K562 (cell line): ENCODE data around the gene HEXIM1. TPM values are rescaled to one million over a fixed set of nuclear protein-coding genes. Genes with fewer than 3 reads are reported as not detected.

Experiments
- ATAC-seq: fragments of 200-7000 bp; cut with Tn5 transposase; 3 replicates; pipeline ENCODE4 v1.9.1; 2020; ENCODE audit warnings: moderate library complexity
- BruUV-seq: library from RNA; stranded (reverse); fragments of 400-500 nt; replicated peaks from 2 replicates; lab custom pipeline; 2021; lab: Mats Ljungman, UMichigan
- CTCF ChIA-PET: fragments of 300-600 bp; formaldehyde crosslinking; extraction: SDS; loops from one replicate; lab custom pipeline; 2021; ENCODE audit warnings: low intra/inter-chr PET ratio; lab: Yijun Ruan, JAX
- POLR2A ChIA-PET: fragments of 300-600, 350-650 bp; sonication (Branson Sonifier 250); formaldehyde crosslinking; extraction: SDS; loops from one replicate; lab custom pipeline; 2021; ENCODE audit warnings: antibody characterized with exemption, inconsistent platforms; lab: Yijun Ruan, JAX
- DNase-seq, 4 experiments: peaks; one replicate each; pipeline versions ENCODE4 v3.0.0 to v3.0.0-alpha.2; 2011 to 2018; ENCODE audit warnings: low spot score in 3 of 4, mixed read lengths in 3 of 4; ENCODE audit errors: extremely low read depth in 1 of 4
- FAIRE-seq: peaks from 2 replicates; lab custom pipeline; 2011; peaks lifted over from hg19 to GRCh38; lab: Jason Lieb, UNC
- H2AFZ ChIP-seq: 2 replicates; pipeline ENCODE4 v1.6.0; 2011; ENCODE audit warnings: low read depth, low read length, control low read depth, inconsistent platforms
- H3K27ac ChIP-seq: fragments of 200-600 bp; 3 replicates; pipeline ENCODE4 v1.8.0; 2011; ENCODE audit warnings: low read depth, mild to moderate bottlenecking, control low read depth, inconsistent platforms, low read length, moderate library complexity, mixed read lengths; ENCODE audit errors: extremely low read depth
- H3K27me3 ChIP-seq, 2 experiments: fragments of 300-600 bp in 1 of 2; 2 replicates in 1 of 2; 3 replicates in 1 of 2; pipeline versions ENCODE4 v1.6.0 to v1.8.0; 2011; ENCODE audit warnings: inconsistent platforms in 2 of 2, low read length in 2 of 2, mild to moderate bottlenecking in 1 of 2, mixed read lengths in 1 of 2, moderate library complexity in 1 of 2; ENCODE audit not compliant: control insufficient read depth in 2 of 2, insufficient read depth in 2 of 2
- H3K36me3 ChIP-seq: fragments of 300-600 bp; 3 replicates; pipeline ENCODE4 v1.8.0; 2011; ENCODE audit warnings: mild to moderate bottlenecking, low read length, inconsistent platforms; ENCODE audit not compliant: control insufficient read depth, insufficient read depth
- H3K4me1 ChIP-seq, 2 experiments: fragments of 200-600 bp in 1 of 2; replicated peaks in 1 of 2; 2 replicates in 1 of 2; 3 replicates in 1 of 2; pipeline versions ENCODE4 v1.5.1 to v1.8.0; 2011; ENCODE audit warnings: inconsistent platforms in 2 of 2, low read length in 2 of 2, mild to moderate bottlenecking in 1 of 2, mixed read lengths in 1 of 2, moderate library complexity in 1 of 2; ENCODE audit not compliant: control insufficient read depth in 2 of 2, insufficient read depth in 2 of 2
- H3K4me2 ChIP-seq: 2 replicates; pipeline ENCODE4 v1.6.1; 2011; ENCODE audit warnings: low read length, control low read depth, inconsistent platforms, mixed read lengths; ENCODE audit not compliant: insufficient read depth
- H3K4me3 ChIP-seq: fragments of 200-600 bp; sonication (generic), shearing (Covaris generic); 2 replicates; pipeline ENCODE4 v1.5.1; 2016; ENCODE audit warnings: control low read depth, inconsistent platforms
- H3K79me2 ChIP-seq: fragments of 200-600 bp; 3 replicates; pipeline ENCODE4 v1.8.0; 2011; ENCODE audit warnings: low read length, inconsistent platforms; ENCODE audit not compliant: control insufficient read depth, insufficient read depth
- H3K9ac ChIP-seq, 2 experiments: 2 replicates each; pipeline versions ENCODE4 v1.6.0 to v1.6.1; 2011; ENCODE audit warnings: low read depth in 2 of 2, low read length in 2 of 2, control low read depth in 1 of 2, inconsistent platforms in 1 of 2, mild to moderate bottlenecking in 1 of 2, mixed read lengths in 1 of 2; ENCODE audit not compliant: insufficient read depth in 1 of 2
- H3K9me1 ChIP-seq: one replicate; pipeline ENCODE4 v1.6.0; 2011; ENCODE audit warnings: inconsistent platforms, mild to moderate bottlenecking, low read length, moderate library complexity; ENCODE audit not compliant: control insufficient read depth, insufficient read depth
- H3K9me3 ChIP-seq: replicated peaks from 2 replicates; pipeline ENCODE4 v1.5.1; 2011; ENCODE audit warnings: low read depth, low read length, inconsistent platforms; ENCODE audit not compliant: control insufficient read depth, insufficient read depth
- H4K20me1 ChIP-seq: replicated peaks from 2 replicates; pipeline ENCODE4 v1.6.1; 2011; ENCODE audit warnings: low read length, inconsistent platforms, mixed read lengths; ENCODE audit not compliant: control insufficient read depth, insufficient read depth
- BRF1 ChIP-seq: IDR thresholded peaks from 3 replicates; pipeline ENCODE4 v1.6.1; 2011; ENCODE audit warnings: borderline replicate concordance, mild to moderate bottlenecking; ENCODE audit not compliant: insufficient read length; ENCODE audit errors: extremely low read depth
- WGBS: fragments of 100-300 bp; shearing (Covaris generic); methylation state at CpG from one replicate; pipeline ENCODE4 v1.1.6; 2016; ENCODE audit warnings: low coverage, mixed read lengths; ENCODE audit not compliant: insufficient coverage; ENCODE audit errors: missing lambda C conversion rate; 5-methylcytosine and 5-hydroxymethylcytosine counted together
- in situ Hi-C: fragments of 300-500 bp; cut with MboI; formaldehyde crosslinking; loops from 4 replicates; pipeline ENCODE4 v1.15.0; 2018; ENCODE audit warnings: inconsistent platforms, mixed read lengths
- intact Hi-C: fragments of 100-400 bp; cut with micrococcal nuclease; formaldehyde crosslinking; loops from 2 replicates; pipeline ENCODE4 v1.14.2; 2022
- polyA plus RNA-seq, 8 experiments: library from polyadenylated mRNA; depleted of rRNA in 4 of 8; stranded (reverse) in 5 of 8; unstranded in 3 of 8; fragments of >200 nt; fragmentation: Nextera tagmentation in 2 of 8; fragmentation: Illumina TruSeq in 1 of 8; extraction: Ambion mirVana in 2 of 8; extraction: Trizol in 1 of 8; gene quantifications; 2 replicates each; pipeline versions ENCODE4 v1.2.1 to v1.2.3, GENCODE V29; 2011 to 2014; ENCODE audit warnings: inconsistent platforms in 1 of 8, missing spikeins in 1 of 8
- total RNA-seq, 7 experiments: library from RNA; depleted of rRNA in 6 of 7; stranded (reverse); fragments of >200 nt in 6 of 7; fragmentation: Illumina TruSeq in 2 of 7; extraction: Trizol in 2 of 7; gene quantifications; 2 replicates each; pipeline versions ENCODE4 v1.2.1 to v1.2.3, GENCODE V29; 2011 to 2021; ENCODE audit warnings: low replicate concordance in 1 of 7
- TF ChIP-seq, protein P1 (sequence below): sonication (generic); formaldehyde crosslinking; IDR thresholded peaks from 2 replicates; pipeline ENCODE4 v1.8.0; 2022; ENCODE audit warnings: mild to moderate bottlenecking, missing genetic modification reagents, borderline replicate concordance

Gene HEXIM1
- total and polyA plus RNA-seq, 9 of the 15 experiments (the other 6 are each of a cell fraction or from before 2014, with no cell fraction given) = 1.4 to 28.3 (median 9.1) TPM

GRCh38 chr17:45197108-45197507, 48.8 kb downstream of the HEXIM1 start:
- H3K36me3 ChIP-seq = no peaks in the 10 kb centered on the region
- H3K27ac ChIP-seq = no peak overlapping the region
- no peak for FAIRE-seq
- peaks cover 12 to 13% of the 10 kb centered on the region in 2 experiments for H3K4me1 ChIP-seq
- DNase-seq = no peak
- in situ Hi-C loops = loop anchor here (5.0 kb wide), 1 partner anchor 60 kb away; the partner anchor contains the start of gene ACBD4
- no peak overlapping the region; a peak in 1 of 4 replicates for H3K9ac ChIP-seq
- ATAC-seq = no peak
- no TSS peak for BruUV-seq
- intact Hi-C loops = loop anchor here (2.0 kb wide), 1 partner anchor 48 kb away; the partner anchor contains the start of gene HEXIM1
- no peaks in the 10 kb centered on the region for H3K9me3 ChIP-seq
- H3K27me3 ChIP-seq = no peaks in the 10 kb centered on the region
- ChIA-PET CTCF (interaction anchor here (0.5 to 7.5 kb wide), 4 partner anchors 43 to 101 kb away, joined by 3 to 165 read pairs (median 6); partner anchors contain the start of genes ACBD4 and PLCD3), POLR2A (interaction anchor here (0.7 to 6.7 kb wide), 4 partner anchors 14 to 62 kb away, joined by 3 to 137 read pairs (median 9); partner anchors contain the start of genes ACBD4, HEXIM1 and HEXIM2)
- no peaks in the 10 kb centered on the region for H3K79me2 ChIP-seq
- H2AFZ ChIP-seq = peak overlapping the region; percentile 94
- WGBS = 51% methylated on average over 6 of the region's 6 CpGs
- no peaks in the 10 kb centered on the region for H3K9me1 ChIP-seq
- no peak for TF ChIP-seq BRF1
- TF ChIP-seq, protein P1, sequence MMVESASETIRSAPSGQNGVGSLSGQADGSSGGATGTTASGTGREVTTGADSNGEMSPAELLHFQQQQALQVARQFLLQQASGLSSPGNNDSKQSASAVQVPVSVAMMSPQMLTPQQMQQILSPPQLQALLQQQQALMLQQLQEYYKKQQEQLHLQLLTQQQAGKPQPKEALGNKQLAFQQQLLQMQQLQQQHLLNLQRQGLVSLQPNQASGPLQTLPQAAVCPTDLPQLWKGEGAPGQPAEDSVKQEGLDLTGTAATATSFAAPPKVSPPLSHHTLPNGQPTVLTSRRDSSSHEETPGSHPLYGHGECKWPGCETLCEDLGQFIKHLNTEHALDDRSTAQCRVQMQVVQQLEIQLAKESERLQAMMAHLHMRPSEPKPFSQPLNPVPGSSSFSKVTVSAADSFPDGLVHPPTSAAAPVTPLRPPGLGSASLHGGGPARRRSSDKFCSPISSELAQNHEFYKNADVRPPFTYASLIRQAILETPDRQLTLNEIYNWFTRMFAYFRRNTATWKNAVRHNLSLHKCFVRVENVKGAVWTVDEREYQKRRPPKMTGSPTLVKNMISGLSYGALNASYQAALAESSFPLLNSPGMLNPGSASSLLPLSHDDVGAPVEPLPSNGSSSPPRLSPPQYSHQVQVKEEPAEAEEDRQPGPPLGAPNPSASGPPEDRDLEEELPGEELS (CRISPR knock-in tag) = 0 out of 2 replicates have a peak, but pooled peaks have one; percentile 8
- TF ChIP-seq, all 486 proteins: peak for 1
- H4K20me1 ChIP-seq = no peaks in the 10 kb centered on the region
- H3K4me3 ChIP-seq = no peak overlapping the region
- no peak overlapping the region for H3K4me2 ChIP-seq
